Measurements from ENCODE around the gene ALKAL2.

ALKAL2 gene

GRCh38 chr2:244547-244946 lies 43.3 kb downstream of the ALKAL2 start:
- DNase-seq (ENCODE audit: low spot score), result no peak

DNA sequence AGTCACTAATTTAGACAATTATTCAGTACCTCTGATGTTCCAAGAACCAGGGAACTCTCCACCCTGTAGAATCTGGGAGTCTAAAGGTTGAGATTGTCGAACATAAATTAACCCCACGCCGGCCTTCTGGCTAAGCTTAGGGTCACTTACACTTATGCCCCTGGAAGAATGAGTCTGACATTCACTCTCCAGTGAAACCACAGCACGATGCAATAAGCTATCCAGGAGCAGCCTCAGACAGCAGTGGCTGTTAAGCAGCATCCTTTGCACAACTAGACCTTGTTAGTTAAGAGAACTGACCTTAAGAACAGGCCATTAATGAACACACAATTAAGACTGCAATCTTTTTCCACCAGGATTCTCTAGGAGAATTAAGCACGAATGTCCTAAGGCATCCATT lies 49.0 kb downstream of the ALKAL2 start:
- no peak for DNase-seq (ENCODE audit: low spot score)

DNA sequence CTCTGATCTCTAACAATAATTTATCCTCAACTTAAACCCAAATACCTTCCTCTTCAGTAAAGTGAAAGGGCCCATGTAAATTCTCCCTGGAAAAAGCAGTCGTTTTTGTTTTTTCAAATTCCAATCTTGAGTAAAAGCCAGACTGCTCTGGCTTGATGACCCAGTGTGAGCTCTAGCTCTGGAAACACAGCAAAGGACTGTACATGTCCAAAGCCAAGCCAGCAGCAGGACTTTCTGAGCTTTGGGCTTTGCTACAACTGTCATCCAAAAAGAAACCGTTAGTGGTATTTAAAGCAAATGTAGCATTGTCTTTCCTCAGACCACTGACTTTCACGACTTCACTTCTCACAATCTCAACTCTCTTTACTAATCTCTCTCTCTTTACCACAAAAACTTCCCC lies 49.5 kb downstream of the ALKAL2 start:
- no peak for DNase-seq (ENCODE audit: low spot score)

DNA sequence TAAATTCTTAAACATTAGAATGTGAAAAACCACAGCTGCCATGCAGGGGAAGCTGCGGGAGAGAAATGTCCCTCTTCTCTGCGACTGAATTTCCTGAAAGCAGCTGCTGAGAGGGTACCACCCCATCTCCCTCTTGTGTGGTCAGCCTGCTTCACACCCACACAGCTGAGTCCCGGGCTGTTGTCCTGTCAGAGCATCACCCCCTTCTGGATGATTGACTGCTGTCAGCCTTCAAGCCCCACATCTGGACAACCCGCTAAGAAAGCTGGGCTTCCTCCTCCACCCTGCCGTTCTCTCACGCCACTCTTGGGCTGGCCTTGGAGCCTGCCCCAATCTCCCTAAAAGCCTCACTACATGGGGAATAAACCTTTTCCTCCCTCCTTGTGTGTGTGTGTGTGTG lies 50.0 kb downstream of the ALKAL2 start:
- no peak for DNase-seq (ENCODE audit: low spot score)

- DNase-seq (ENCODE audit: low spot score), result no peak
Measured at GRCh38 chr2:236993-237539, 50.8 kb downstream of the ALKAL2 start.

GRCh38 chr2:234421-234820 lies 53.5 kb downstream of the ALKAL2 start:
- no peak for DNase-seq (ENCODE audit: low spot score)

- DNase-seq (ENCODE audit: low spot score), result no peak
Measured at GRCh38 chr2:233030-233429, 54.9 kb downstream of the ALKAL2 start.

DNA sequence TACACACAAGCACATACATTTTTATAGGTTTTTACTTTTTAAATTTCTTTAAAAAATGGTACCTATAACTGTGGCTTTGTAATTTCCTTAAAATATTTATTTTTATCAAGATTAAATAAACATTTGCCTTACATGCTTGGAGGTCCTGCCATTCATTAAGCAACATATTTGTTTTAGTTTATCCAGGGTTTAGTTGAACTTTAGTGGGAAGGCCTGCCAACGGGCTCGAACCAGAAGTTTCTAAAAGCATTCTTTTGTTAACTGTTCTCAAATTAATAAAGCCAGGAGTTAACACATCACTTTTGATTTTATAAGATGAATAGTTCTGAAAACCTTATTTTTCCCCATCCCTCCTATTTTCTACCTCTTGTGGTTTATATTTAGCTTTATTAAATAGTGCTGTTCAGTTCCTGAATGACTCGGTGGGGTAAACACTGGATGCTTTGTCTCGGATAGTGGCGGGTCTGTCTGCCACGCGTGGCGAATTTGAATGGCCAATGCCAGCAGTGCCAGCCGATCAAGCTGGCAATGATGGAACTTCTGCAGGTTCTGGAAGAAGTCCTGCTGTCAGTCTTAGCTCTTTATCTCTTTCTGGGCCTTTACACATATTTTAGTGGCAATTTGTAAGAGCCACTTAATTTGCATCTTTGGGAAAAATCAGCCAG lies 56.2 kb downstream of the ALKAL2 start:
- no peak for DNase-seq (ENCODE audit: low spot score)

Measured in D341Med (cell line).